ENCODE data around the gene SLFN12L. TPM values are rescaled to one million over a fixed set of nuclear protein-coding genes. Genes with fewer than 3 reads are reported as not detected.

Gene SLFN12L
- not detected for polyA plus RNA-seq (2013, experiment 1 of 2)
- polyA plus RNA-seq (2013, experiment 2 of 2) = not detected

DNA sequence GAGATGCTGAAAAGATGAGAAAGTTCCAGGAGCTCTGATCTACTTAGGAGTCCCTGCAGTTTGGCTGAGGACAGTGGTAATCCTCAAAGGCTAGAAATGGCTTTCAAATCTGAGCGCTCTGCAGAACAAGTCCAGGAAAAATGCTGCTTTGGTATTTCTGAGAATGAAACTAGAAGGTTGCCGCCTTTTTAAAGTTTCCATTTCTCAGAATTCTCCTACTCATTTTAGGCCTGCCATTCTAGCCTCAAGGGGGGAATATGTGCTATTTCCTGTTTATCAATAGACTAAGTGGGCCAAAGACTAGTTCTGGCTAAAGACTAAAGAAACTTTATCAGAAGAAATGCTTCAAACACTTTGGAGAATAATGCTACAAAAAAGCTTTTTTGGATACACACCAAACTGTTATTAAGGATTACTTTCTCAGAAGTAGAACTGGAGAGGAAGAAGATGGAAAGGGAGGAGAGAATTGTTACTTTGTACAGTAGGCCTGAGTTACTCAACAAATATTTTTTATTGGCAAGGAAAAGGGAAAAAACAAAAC lies at the start of gene SLFN12L:
Gene SLFN12L, minus strand, starts transcription at position 78 of the 541 bp plus-strand sequence. CDS start 15,314 bp downstream, outside the sequence.
- H3K79me1 ChIP-seq (ENCODE audit: low read length) = no peaks in the 10 kb centered on the region
- no peak within 1 kb of the TSS for H4K5ac ChIP-seq (ENCODE audit: low read length)
- H3K4me2 ChIP-seq (ENCODE audit: low read length) = no peak within 1 kb of the TSS
- H3K9ac ChIP-seq (ENCODE audit: low read length) = no peak within 1 kb of the TSS
- no peak for DNase-seq
- H3K27ac ChIP-seq (ENCODE audit: low read depth, low read length) = no peak within 1 kb of the TSS
- H3K27me3 ChIP-seq (ENCODE audit: insufficient read depth, low read length, poor library complexity) = no peaks in the 10 kb centered on the region
- no peak within 1 kb of the TSS for H2BK120ac ChIP-seq (ENCODE audit: low read depth, low read length)
- H3K4ac ChIP-seq (ENCODE audit: low read depth, low read length) = no peak within 1 kb of the TSS
- no peak within 1 kb of the TSS for H2BK5ac ChIP-seq (ENCODE audit: low read length)
- H2AK5ac ChIP-seq (ENCODE audit: low read length) = no peak within 1 kb of the TSS
- H3K56ac ChIP-seq (ENCODE audit: low read length) = no peak within 1 kb of the TSS
- no peaks in the 10 kb centered on the region for H3K4me1 ChIP-seq (ENCODE audit: control insufficient read depth, low read depth, low read length)
- H4K8ac ChIP-seq (ENCODE audit: low read depth, low read length) = no peak within 1 kb of the TSS
- no peaks in the 10 kb centered on the region for H3K36me3 ChIP-seq (ENCODE audit: control insufficient read depth, insufficient read depth, low read length)
- no CpG with 5 or more reads among the region's 2 CpGs for WGBS (ENCODE audit: extremely low coverage, insufficient coverage, low lambda C conversion rate)
- H3K79me2 ChIP-seq (ENCODE audit: control insufficient read depth, insufficient read depth, low read length) = no peaks in the 10 kb centered on the region
- H3K23ac ChIP-seq (ENCODE audit: low read length) = no peak within 1 kb of the TSS
- H3K4me3 ChIP-seq (ENCODE audit: low read length) = no peak within 1 kb of the TSS
- H3K18ac ChIP-seq (ENCODE audit: low read length) = no peak within 1 kb of the TSS
- H2BK15ac ChIP-seq (replicated peaks; ENCODE audit: low read depth) = no peak within 1 kb of the TSS

DNA sequence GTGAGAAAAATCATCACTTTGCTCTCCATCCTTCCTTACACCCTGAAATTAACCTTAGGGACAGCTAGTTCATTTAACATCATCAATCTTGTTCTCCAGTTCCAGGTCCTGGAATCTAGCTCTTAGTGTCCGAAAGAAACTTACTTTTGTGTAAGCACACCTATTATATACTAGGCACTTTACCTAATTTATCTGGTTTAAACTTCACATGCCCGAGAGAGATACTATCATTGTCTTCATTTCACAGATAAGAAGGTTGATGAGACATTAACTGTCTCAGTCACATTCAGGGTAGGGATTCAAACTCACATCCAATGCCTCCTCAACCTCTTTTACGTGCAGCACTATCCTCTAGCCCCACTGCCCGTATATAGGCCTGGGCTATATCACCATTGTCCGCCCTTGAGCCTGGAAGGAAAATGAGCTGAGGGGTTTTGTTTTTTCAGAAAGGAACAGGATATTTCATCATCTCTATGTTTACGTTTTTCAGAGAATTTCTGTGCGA lies 49.1 kb upstream of the SLFN12L start:
- Histone ChIP-seq H4K5ac (ENCODE audit: low read length) (peak overlapping the region; percentile 99), H3K36me3 (ENCODE audit: control insufficient read depth, insufficient read depth, low read length) (no peaks in the 10 kb centered on the region), H3K4ac (ENCODE audit: low read depth, low read length) (peak overlapping the region; percentile 85), H3K27me3 (ENCODE audit: insufficient read depth, low read length, poor library complexity) (no peaks in the 10 kb centered on the region), H2BK5ac (ENCODE audit: low read length) (no peak overlapping the region), H3K23ac (ENCODE audit: low read length) (no peak overlapping the region), H3K4me2 (ENCODE audit: low read length) (peak overlapping the region; percentile 35), H2AK5ac (ENCODE audit: low read length) (no peak overlapping the region), H3K79me1 (ENCODE audit: low read length) (peaks cover 4% of the 10 kb centered on the region), H3K27ac (ENCODE audit: low read depth, low read length) (no peak overlapping the region), H3K79me2 (ENCODE audit: control insufficient read depth, insufficient read depth, low read length) (peaks cover 25% of the 10 kb centered on the region), H3K18ac (ENCODE audit: low read length) (no peak overlapping the region), H4K8ac (ENCODE audit: low read depth, low read length) (no peak overlapping the region), H2BK120ac (ENCODE audit: low read depth, low read length) (no peak overlapping the region), H3K4me3 (ENCODE audit: low read length) (peak overlapping the region; percentile 13), H3K56ac (ENCODE audit: low read length) (peak overlapping the region; percentile 73), H2BK15ac (replicated peaks; ENCODE audit: low read depth) (no peak overlapping the region), H3K9ac (ENCODE audit: low read length) (peak overlapping the region; percentile 41), H3K4me1 (ENCODE audit: control insufficient read depth, low read depth, low read length) (peaks cover 3% of the 10 kb centered on the region)
- no CpG with 5 or more reads among the region's 7 CpGs for WGBS (ENCODE audit: extremely low coverage, insufficient coverage, low lambda C conversion rate)
- DNase-seq = no peak

DNA sequence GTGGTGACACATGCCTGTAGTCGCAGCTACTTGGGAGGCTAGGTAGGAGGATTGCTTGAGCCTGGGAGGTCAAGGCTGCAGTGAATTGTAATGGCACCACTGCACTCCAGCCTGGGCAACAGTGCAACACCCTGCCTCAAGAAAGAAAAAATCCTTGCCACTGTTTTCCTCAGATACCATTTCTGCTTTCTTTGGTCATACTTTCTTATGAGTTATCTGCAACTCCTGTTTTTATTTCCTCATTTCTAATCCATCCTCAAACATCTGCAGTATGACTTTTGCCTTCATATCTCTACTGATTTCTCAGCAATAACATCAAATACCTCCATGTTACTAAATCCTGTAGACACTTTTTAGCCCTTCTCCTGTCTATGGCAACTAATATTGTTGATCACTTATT lies 46.6 kb upstream of the SLFN12L start:
- peaks cover 1% of the 10 kb centered on the region for H3K4me1 ChIP-seq (ENCODE audit: control insufficient read depth, low read depth, low read length)
- H3K36me3 ChIP-seq (ENCODE audit: control insufficient read depth, insufficient read depth, low read length) = no peaks in the 10 kb centered on the region
- no peak overlapping the region for H3K4me3 ChIP-seq (ENCODE audit: low read length)
- no peak overlapping the region for H2BK120ac ChIP-seq (ENCODE audit: low read depth, low read length)
- no peak overlapping the region for H4K5ac ChIP-seq (ENCODE audit: low read length)
- no CpG with 5 or more reads among the region's 1 CpG for WGBS (ENCODE audit: extremely low coverage, insufficient coverage, low lambda C conversion rate)
- H3K79me1 ChIP-seq (ENCODE audit: low read length) = peaks cover 2% of the 10 kb centered on the region
- no peak for DNase-seq
- no peak overlapping the region for H3K27ac ChIP-seq (ENCODE audit: low read depth, low read length)
- no peak overlapping the region for H4K8ac ChIP-seq (ENCODE audit: low read depth, low read length)
- H2AK5ac ChIP-seq (ENCODE audit: low read length) = no peak overlapping the region
- no peak overlapping the region for H3K9ac ChIP-seq (ENCODE audit: low read length)
- H3K56ac ChIP-seq (ENCODE audit: low read length) = no peak overlapping the region
- no peaks in the 10 kb centered on the region for H3K27me3 ChIP-seq (ENCODE audit: insufficient read depth, low read length, poor library complexity)
- H2BK5ac ChIP-seq (ENCODE audit: low read length) = no peak overlapping the region
- peaks cover 7% of the 10 kb centered on the region for H3K79me2 ChIP-seq (ENCODE audit: control insufficient read depth, insufficient read depth, low read length)
- no peak overlapping the region for H3K23ac ChIP-seq (ENCODE audit: low read length)
- no peak overlapping the region for H2BK15ac ChIP-seq (replicated peaks; ENCODE audit: low read depth)
- no peak overlapping the region for H3K4ac ChIP-seq (ENCODE audit: low read depth, low read length)
- no peak overlapping the region for H3K4me2 ChIP-seq (ENCODE audit: low read length)
- no peak overlapping the region for H3K18ac ChIP-seq (ENCODE audit: low read length)

DNA sequence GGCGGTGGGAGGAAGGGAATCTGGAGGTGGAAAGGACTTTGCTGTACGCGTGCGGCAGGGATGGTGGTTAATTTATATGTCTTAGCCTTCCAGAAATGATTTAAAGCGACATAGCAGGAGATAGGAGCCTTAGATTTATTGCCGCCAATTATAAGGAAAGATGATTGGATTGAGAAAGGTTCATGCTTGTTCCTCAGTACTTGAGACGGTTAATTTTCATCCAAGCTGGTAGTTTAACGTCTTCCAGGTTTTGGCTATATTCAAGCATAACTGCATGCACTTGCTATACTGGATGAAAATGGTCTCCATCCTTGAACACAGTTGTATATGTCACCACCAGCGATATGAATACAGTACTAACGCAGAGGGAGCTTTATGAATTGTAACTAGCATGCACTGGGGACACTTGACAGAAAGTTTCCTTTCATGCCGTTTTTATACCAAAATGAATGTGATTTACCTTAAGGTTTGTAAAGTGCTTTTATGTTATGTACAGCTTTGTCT lies 41.5 kb upstream of the SLFN12L start:
- peaks cover 2% of the 10 kb centered on the region for H3K79me1 ChIP-seq (ENCODE audit: low read length)
- peak overlapping the region; percentile 99 for H3K4me2 ChIP-seq (ENCODE audit: low read length)
- peak overlapping the region; percentile 78 for H4K5ac ChIP-seq (ENCODE audit: low read length)
- H2AK5ac ChIP-seq (ENCODE audit: low read length) = peak overlapping the region; percentile 55
- H3K18ac ChIP-seq (ENCODE audit: low read length) = peak overlapping the region; percentile 77
- H3K36me3 ChIP-seq (ENCODE audit: control insufficient read depth, insufficient read depth, low read length) = no peaks in the 10 kb centered on the region
- peak overlapping the region; percentile 15 for H3K23ac ChIP-seq (ENCODE audit: low read length)
- peak overlapping the region; percentile 93 for H3K4me3 ChIP-seq (ENCODE audit: low read length)
- H3K27me3 ChIP-seq (ENCODE audit: insufficient read depth, low read length, poor library complexity) = no peaks in the 10 kb centered on the region
- H3K4ac ChIP-seq (ENCODE audit: low read depth, low read length) = no peak overlapping the region
- no peak overlapping the region for H2BK120ac ChIP-seq (ENCODE audit: low read depth, low read length)
- peak overlapping the region; percentile 95 for H3K56ac ChIP-seq (ENCODE audit: low read length)
- DNase-seq = no peak
- no peak overlapping the region for H2BK15ac ChIP-seq (replicated peaks; ENCODE audit: low read depth)
- H3K4me1 ChIP-seq (ENCODE audit: control insufficient read depth, low read depth, low read length) = peaks cover 3% of the 10 kb centered on the region
- H3K79me2 ChIP-seq (ENCODE audit: control insufficient read depth, insufficient read depth, low read length) = no peaks in the 10 kb centered on the region
- no CpG with 5 or more reads among the region's 11 CpGs for WGBS (ENCODE audit: extremely low coverage, insufficient coverage, low lambda C conversion rate)
- H3K27ac ChIP-seq (ENCODE audit: low read depth, low read length) = no peak overlapping the region
- H4K8ac ChIP-seq (ENCODE audit: low read depth, low read length) = no peak overlapping the region
- no peak overlapping the region for H2BK5ac ChIP-seq (ENCODE audit: low read length)
- H3K9ac ChIP-seq (ENCODE audit: low read length) = peak overlapping the region; percentile 93

DNA sequence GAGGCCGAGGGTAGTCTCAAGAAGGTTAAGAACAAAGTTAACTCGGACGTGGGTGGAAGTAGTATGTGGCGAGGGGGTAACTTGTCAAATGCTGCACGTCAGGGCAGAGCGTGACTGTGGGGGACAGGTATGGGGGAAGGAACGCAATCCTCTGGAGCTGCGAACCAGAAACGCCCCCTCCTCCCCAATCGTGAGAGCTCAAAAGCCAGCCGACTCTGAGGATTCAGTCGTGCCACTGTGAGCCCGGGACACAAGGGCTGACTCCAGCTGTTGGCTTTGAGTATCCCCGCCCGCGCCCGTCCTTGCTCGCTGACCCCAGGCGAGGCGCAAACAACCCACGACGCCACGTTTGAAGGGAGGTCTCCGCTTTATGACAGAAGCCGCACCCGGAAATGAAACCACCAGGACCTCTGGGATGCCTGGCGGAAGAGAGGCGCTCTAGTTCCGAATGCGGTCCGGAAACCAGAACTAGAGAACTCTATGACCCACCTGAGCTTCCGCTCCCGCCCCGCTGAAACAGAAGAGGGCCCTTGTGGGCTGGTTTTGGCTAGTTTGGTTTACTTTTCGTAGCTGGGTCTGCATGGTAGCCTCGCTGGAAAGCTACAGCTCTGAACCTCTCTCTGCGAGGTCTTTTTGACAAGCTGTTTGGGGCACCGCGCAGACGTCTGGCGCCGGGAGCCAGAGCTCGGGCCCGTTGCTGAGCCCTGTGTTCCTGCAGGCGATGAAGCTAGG lies 40.9 kb upstream of the SLFN12L start, which contains the start of gene PEX12:
Gene PEX12, minus strand, starts transcription at position 375 of the 732 bp plus-strand sequence. CDS start 550 bp downstream, outside the sequence.
- Histone ChIP-seq H3K9ac (ENCODE audit: low read length) (peak within 1 kb of the TSS; percentile 93), H3K27ac (ENCODE audit: low read depth, low read length) (peak within 1 kb of the TSS; percentile 6), H2BK5ac (ENCODE audit: low read length) (no peak within 1 kb of the TSS), H2BK15ac (replicated peaks; ENCODE audit: low read depth) (no peak within 1 kb of the TSS), H4K5ac (ENCODE audit: low read length) (peak within 1 kb of the TSS; percentile 78), H3K18ac (ENCODE audit: low read length) (peak within 1 kb of the TSS; percentile 77), H3K79me2 (ENCODE audit: control insufficient read depth, insufficient read depth, low read length) (no peaks in the 10 kb centered on the region), H3K4me3 (ENCODE audit: low read length) (peak within 1 kb of the TSS; percentile 93), H4K8ac (ENCODE audit: low read depth, low read length) (no peak within 1 kb of the TSS), H3K23ac (ENCODE audit: low read length) (peak within 1 kb of the TSS; percentile 15), H3K36me3 (ENCODE audit: control insufficient read depth, insufficient read depth, low read length) (no peaks in the 10 kb centered on the region), H3K4ac (ENCODE audit: low read depth, low read length) (peak within 1 kb of the TSS; percentile 57), H3K79me1 (ENCODE audit: low read length) (peaks cover 2% of the 10 kb centered on the region), H3K56ac (ENCODE audit: low read length) (peak within 1 kb of the TSS; percentile 95), H2BK120ac (ENCODE audit: low read depth, low read length) (no peak within 1 kb of the TSS), H3K4me2 (ENCODE audit: low read length) (peak within 1 kb of the TSS; percentile 99), H3K4me1 (ENCODE audit: control insufficient read depth, low read depth, low read length) (peaks cover 3% of the 10 kb centered on the region), H3K27me3 (ENCODE audit: insufficient read depth, low read length, poor library complexity) (no peaks in the 10 kb centered on the region), H2AK5ac (ENCODE audit: low read length) (peak within 1 kb of the TSS; percentile 55)
- WGBS (ENCODE audit: extremely low coverage, insufficient coverage, low lambda C conversion rate) = no CpG with 5 or more reads among the region's 45 CpGs
- DNase-seq = peak; percentile 94

Data from mesendoderm (in vitro differentiated cells).